ENCODE data around the gene GSK3B.

DNA sequence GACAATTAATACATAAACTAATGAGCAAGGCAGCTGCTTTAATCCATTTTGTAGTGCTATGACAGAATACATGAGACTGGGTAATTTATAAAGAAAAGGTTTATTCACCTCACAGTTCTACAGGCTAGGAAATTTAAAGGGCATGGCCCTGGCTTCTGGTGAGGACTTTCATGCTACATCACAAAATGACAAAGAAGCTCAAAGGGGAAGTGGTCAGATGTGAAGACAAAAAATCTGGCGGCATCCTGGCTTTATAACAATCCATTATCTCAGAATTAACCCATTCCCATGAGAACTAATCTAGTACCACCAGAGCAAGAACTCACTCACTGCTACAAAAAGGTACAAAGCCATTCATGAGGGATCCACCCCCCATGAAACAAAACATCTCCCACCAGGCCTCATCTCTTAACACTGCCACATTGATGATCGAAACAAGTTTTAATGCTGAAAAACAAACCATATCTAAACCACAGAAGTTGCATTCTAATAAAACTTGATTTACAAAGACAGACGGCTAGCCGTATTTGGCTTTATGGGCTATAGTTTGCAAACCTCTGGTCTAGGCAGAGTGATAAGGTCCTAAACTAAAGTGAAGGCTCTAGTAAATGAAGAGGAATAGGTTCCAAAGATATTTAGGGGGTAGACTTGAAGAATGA is 44.2 kb downstream of the GSK3B start:
- TF ChIP-seq POLR2AphosphoS5 (IDR thresholded peaks at IDR 0.05; ENCODE audit: low read depth) (no peak), EZH2 (IDR thresholded peaks at IDR 0.05; ENCODE audit: low read depth, unreplicated experiment) (no peak), EZH2phosphoT487 (IDR thresholded peaks at IDR 0.05; ENCODE audit: unreplicated experiment) (no peak)
- TF ChIP-seq, protein P1, sequence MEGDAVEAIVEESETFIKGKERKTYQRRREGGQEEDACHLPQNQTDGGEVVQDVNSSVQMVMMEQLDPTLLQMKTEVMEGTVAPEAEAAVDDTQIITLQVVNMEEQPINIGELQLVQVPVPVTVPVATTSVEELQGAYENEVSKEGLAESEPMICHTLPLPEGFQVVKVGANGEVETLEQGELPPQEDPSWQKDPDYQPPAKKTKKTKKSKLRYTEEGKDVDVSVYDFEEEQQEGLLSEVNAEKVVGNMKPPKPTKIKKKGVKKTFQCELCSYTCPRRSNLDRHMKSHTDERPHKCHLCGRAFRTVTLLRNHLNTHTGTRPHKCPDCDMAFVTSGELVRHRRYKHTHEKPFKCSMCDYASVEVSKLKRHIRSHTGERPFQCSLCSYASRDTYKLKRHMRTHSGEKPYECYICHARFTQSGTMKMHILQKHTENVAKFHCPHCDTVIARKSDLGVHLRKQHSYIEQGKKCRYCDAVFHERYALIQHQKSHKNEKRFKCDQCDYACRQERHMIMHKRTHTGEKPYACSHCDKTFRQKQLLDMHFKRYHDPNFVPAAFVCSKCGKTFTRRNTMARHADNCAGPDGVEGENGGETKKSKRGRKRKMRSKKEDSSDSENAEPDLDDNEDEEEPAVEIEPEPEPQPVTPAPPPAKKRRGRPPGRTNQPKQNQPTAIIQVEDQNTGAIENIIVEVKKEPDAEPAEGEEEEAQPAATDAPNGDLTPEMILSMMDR (conservative IDR thresholded peaks at IDR 0.05; ENCODE audit: low read depth in 2 of 2) = no peak

Data from GM23338 (cell line).